ENCODE measurements around the gene BRMS1. TPM values are rescaled to one million over a fixed set of nuclear protein-coding genes. Genes with fewer than 3 reads are reported as not detected.
"Not testable (repeated sequence)": the region's sequence is repeated elsewhere in the genome, so short reads cannot be mapped to it uniquely, and the experiment has no call there.

The BRMS1 gene
- total RNA-seq, 1 donor = 42.3 TPM

- TF ChIP-seq CTCF (IDR thresholded peaks at IDR 0.05; ENCODE audit: insufficient read depth, low read depth, low read length) = peak; percentile 51
- peak; percentile 50 for DNase-seq (ENCODE audit: low read depth)
- H3K4me3 ChIP-seq (ENCODE audit: low read depth, low read length) = peak overlapping the region; percentile 91
These were observed 31.4 kb downstream of the BRMS1 start for GRCh38 chr11:66313321-66314185.

GRCh38 chr11:66312549-66313320 is 32.2 kb downstream of the BRMS1 start:
- no peak for TF ChIP-seq CTCF (IDR thresholded peaks at IDR 0.05; ENCODE audit: insufficient read depth, low read depth, low read length)
- peak; percentile 100 for DNase-seq (ENCODE audit: low read depth)
- H3K4me3 ChIP-seq (ENCODE audit: low read depth, low read length) = peak overlapping the region; percentile 91

GRCh38 chr11:66311965-66312548 is 32.8 kb downstream of the BRMS1 start:
- TF ChIP-seq CTCF (IDR thresholded peaks at IDR 0.05; ENCODE audit: insufficient read depth, low read depth, low read length) = peak; percentile 91
- H3K4me3 ChIP-seq (ENCODE audit: low read depth, low read length) = peak overlapping the region; percentile 69
- DNase-seq (ENCODE audit: low read depth) = peak; percentile 90

GRCh38 chr11:66311470-66311964 is 33.4 kb downstream of the BRMS1 start:
- no peak for TF ChIP-seq CTCF (IDR thresholded peaks at IDR 0.05; ENCODE audit: insufficient read depth, low read depth, low read length)

GRCh38 chr11:66310803-66311440 is 34.0 kb downstream of the BRMS1 start:
- not testable (repeated sequence) for DNase-seq (ENCODE audit: low read depth); H3K4me3 ChIP-seq (ENCODE audit: low read depth, low read length)

More at GRCh38 chr11:66311470-66311964, 33.4 kb downstream of the BRMS1 start:
- H3K4me3 ChIP-seq (ENCODE audit: low read depth, low read length) = peak overlapping the region; percentile 69
- DNase-seq (ENCODE audit: low read depth) = no peak

- no peak for TF ChIP-seq CTCF (IDR thresholded peaks at IDR 0.05; ENCODE audit: insufficient read depth, low read depth, low read length)
- DNase-seq (ENCODE audit: low read depth) = peak; percentile 26
- no peak overlapping the region for H3K4me3 ChIP-seq (ENCODE audit: low read depth, low read length)
These were observed 34.6 kb downstream of the BRMS1 start for GRCh38 chr11:66310324-66310723.

Measured in fibroblast of villous mesenchyme (primary cell).